ENCODE measurements around the gene LCE2B. TPM values are rescaled to one million over a fixed set of nuclear protein-coding genes. Genes with fewer than 3 reads are reported as not detected.
"Not testable (repeated sequence)": the region's sequence is repeated elsewhere in the genome, so short reads cannot be mapped to it uniquely, and the experiment has no call there.

The LCE2B gene
- total and polyA plus RNA-seq, 10 of the 15 experiments (the other 5 are each of a cell fraction or from before 2014, with no cell fraction given) = not detected

GRCh38 chr1:152663098-152663497 lies 22.8 kb upstream of the LCE2B start, which contains the start of gene LCE2D (continued):
- TF ChIP-seq EGR1 (IDR thresholded peaks at IDR 0.05; ENCODE audit: borderline replicate concordance in 1 of 2, low read depth in 2 of 2, low read length in 2 of 2) (no peak), SUPT20H (IDR thresholded peaks at IDR 0.05; ENCODE audit: borderline replicate concordance, control insufficient read depth, low read depth, low read length) (no peak), RAD51 (IDR thresholded peaks at IDR 0.05) (no peak), CEBPB (IDR thresholded peaks at IDR 0.05; ENCODE audit: borderline replicate concordance in 1 of 2, low read depth in 2 of 2, low read length in 2 of 2) (no peak), POU2F2 (IDR thresholded peaks at IDR 0.05; ENCODE audit: borderline replicate concordance, low read depth, low read length) (no peak), RELA (IDR thresholded peaks at IDR 0.05; ENCODE audit: borderline replicate concordance, partially characterized antibody) (no peak), EP300 (IDR thresholded peaks at IDR 0.05; ENCODE audit: borderline replicate concordance in 1 of 2, control insufficient read depth in 1 of 2, low read depth in 2 of 2, low read length in 2 of 2) (no peak), E2F8 (IDR thresholded peaks at IDR 0.05; ENCODE audit: low read depth, partially characterized antibody) (no peak)

GRCh38 chr1:152666171-152666570 lies 19.8 kb upstream of the LCE2B start:
- intact Hi-C loops (cut with micrococcal nuclease; ENCODE audit: unreplicated experiment); SMC1A ChIA-PET (ENCODE audit: uncharacterized antibody, unreplicated experiment); POLR2A ChIA-PET; in situ Hi-C loops (cut with MboI); H3K9me3 ChIP-seq (replicated peaks; ENCODE audit: control insufficient read depth, insufficient read depth, low read length); H3K9ac ChIP-seq (ENCODE audit: control insufficient read depth, insufficient read depth, low read length); BruUV-seq (replicated peaks); H3K4me1 ChIP-seq (ENCODE audit: control insufficient read depth, insufficient read depth, low read length); H3K79me2 ChIP-seq (ENCODE audit: control insufficient read depth, insufficient read depth, low read length); FAIRE-seq; H3K27me3 ChIP-seq (replicated peaks in 1 of 2; ENCODE audit: control insufficient read depth in 2 of 2, insufficient read depth in 2 of 2, low read length in 1 of 2); H3K4me2 ChIP-seq (ENCODE audit: control insufficient read depth, insufficient read depth); RAD21 ChIA-PET (ENCODE audit: unreplicated experiment); DNase-seq (ENCODE audit: low read depth, low spot score); H3K36me3 ChIP-seq (ENCODE audit: control insufficient read depth in 2 of 2, insufficient read depth in 2 of 2, low read length in 1 of 2); H2AFZ ChIP-seq (ENCODE audit: control insufficient read depth, low read depth, low read length); H3K27ac ChIP-seq (ENCODE audit: control insufficient read depth, insufficient read depth); ATAC-seq; H3K4me3 ChIP-seq; H4K20me1 ChIP-seq (ENCODE audit: control insufficient read depth, insufficient read depth): not testable (repeated sequence)
- CTCF ChIA-PET = interaction anchor here (0.7 kb wide), 1 partner anchor 23 kb away, joined by 3 read pairs; no protein-coding TSS in a partner anchor
- whole genome bisulfite sequencing (ENCODE audit: insufficient coverage, insufficient replicate concordance, low lambda C conversion rate, missing lambda C conversion rate) = 25% methylated on average over 1 of the region's 1 CpG
